Smooth muscle cell (in vitro differentiated cells): ENCODE results near the gene TRABD. TPM values are rescaled to one million over a fixed set of nuclear protein-coding genes. Genes with fewer than 3 reads are reported as not detected.

Source experiments
- DNase-seq: peaks from one replicate; lab custom pipeline; 2025; ENCODE audit not compliant: unreplicated experiment; lab: John Stamatoyannopoulos, UW
- H2AFZ ChIP-seq: fragments of 200-600 bp; sonication (generic); 2 replicates; pipeline ENCODE4 v1.6.0; 2016; ENCODE audit warnings: antibody characterized with exemption, low read depth, mild to moderate bottlenecking
- H3F3A ChIP-seq: fragments of 200-600 bp; sonication (generic); 2 replicates; pipeline ENCODE4 v1.6.0; 2017; ENCODE audit warnings: antibody characterized with exemption, low read depth
- H3K27ac ChIP-seq: fragments of 200-600 bp; sonication (generic); 2 replicates; pipeline ENCODE4 v1.5.1; 2016; ENCODE audit warnings: low read depth, mild to moderate bottlenecking
- H3K27me3 ChIP-seq: fragments of 200-600 bp; sonication (generic); 2 replicates; pipeline ENCODE4 v1.6.1; 2016; ENCODE audit warnings: low read depth, mild to moderate bottlenecking
- H3K36me3 ChIP-seq: fragments of 200-600 bp; sonication (generic); 2 replicates; pipeline ENCODE4 v1.5.1; 2016; ENCODE audit warnings: low read depth
- H3K4me1 ChIP-seq: fragments of 200-600 bp; sonication (generic); 2 replicates; pipeline ENCODE4 v1.5.1; 2016; ENCODE audit warnings: low read depth
- H3K4me2 ChIP-seq: fragments of 200-600 bp; sonication (generic); 2 replicates; pipeline ENCODE4 v1.6.0; 2016; ENCODE audit warnings: mild to moderate bottlenecking
- H3K4me3 ChIP-seq: fragments of 200-600 bp; sonication (generic); 2 replicates; pipeline ENCODE4 v1.5.1; 2016; ENCODE audit warnings: mild to moderate bottlenecking
- H3K79me2 ChIP-seq: fragments of 200-600 bp; sonication (generic); 2 replicates; pipeline ENCODE4 v1.6.0; 2016; ENCODE audit warnings: low read depth, mild to moderate bottlenecking
- H3K9ac ChIP-seq: fragments of 200-600 bp; sonication (generic); 2 replicates; pipeline ENCODE4 v1.6.0; 2016; ENCODE audit warnings: low read depth
- H3K9me3 ChIP-seq: fragments of 200-600 bp; sonication (generic); replicated peaks from 2 replicates; pipeline ENCODE4 v1.5.1; 2016; ENCODE audit warnings: low read depth
- H4K20me1 ChIP-seq: fragments of 200-600 bp; sonication (generic); 2 replicates; pipeline ENCODE4 v1.6.0; 2016; ENCODE audit warnings: low read depth
- WGBS: methylation state at CpG from one replicate; pipeline ENCODE4 v1.1.7; 2016; ENCODE audit warnings: low lambda C conversion rate; 5-methylcytosine and 5-hydroxymethylcytosine counted together
- polyA plus RNA-seq: library from polyadenylated mRNA; unstranded; fragments of >200 nt; fragmentation: Nextera tagmentation; extraction: Ambion mirVana; gene quantifications from 2 replicates; pipeline ENCODE4 v1.2.1, GENCODE V29; 2016
- total RNA-seq: library from RNA; depleted of rRNA; stranded (reverse); fragments of >200 nt; gene quantifications from 2 replicates; pipeline ENCODE4 v1.2.3, GENCODE V29; 2014
- TF ChIP-seq, protein P1 (sequence below): fragments of 200-600 bp; sonication (generic); IDR thresholded peaks from 2 replicates; pipeline ENCODE4 v1.5.1; 2017; ENCODE audit warnings: borderline replicate concordance, mild to moderate bottlenecking, antibody characterized with exemption; ENCODE audit not compliant: insufficient read depth, poor library complexity, severe bottlenecking

Gene TRABD
- total and polyA plus RNA-seq, 2 experiments from 2014 or later = 17.8 to 58.5 TPM

DNA sequence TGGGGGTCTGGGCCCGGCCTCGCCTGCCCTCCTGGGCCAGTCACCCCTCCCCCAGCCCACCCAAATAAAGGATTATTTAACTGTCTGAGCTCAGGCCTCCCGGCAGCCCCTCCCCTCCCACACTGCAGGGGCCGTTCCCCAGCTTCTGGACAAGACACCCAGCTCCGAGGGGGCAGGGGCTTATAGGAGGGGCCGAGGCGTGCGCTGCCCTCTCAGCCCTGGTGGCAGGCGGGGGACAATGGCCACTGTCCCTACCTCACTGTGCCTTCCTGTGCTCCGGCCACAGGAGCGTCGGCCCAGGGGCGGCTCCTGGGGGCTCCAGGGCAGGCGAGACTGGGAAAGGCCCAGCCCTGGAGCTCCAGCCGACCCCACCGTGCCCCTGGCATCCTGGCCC is 12.9 kb downstream of the TRABD start:
- no peak overlapping the region for H3K4me2 ChIP-seq
- TF ChIP-seq, protein P1, sequence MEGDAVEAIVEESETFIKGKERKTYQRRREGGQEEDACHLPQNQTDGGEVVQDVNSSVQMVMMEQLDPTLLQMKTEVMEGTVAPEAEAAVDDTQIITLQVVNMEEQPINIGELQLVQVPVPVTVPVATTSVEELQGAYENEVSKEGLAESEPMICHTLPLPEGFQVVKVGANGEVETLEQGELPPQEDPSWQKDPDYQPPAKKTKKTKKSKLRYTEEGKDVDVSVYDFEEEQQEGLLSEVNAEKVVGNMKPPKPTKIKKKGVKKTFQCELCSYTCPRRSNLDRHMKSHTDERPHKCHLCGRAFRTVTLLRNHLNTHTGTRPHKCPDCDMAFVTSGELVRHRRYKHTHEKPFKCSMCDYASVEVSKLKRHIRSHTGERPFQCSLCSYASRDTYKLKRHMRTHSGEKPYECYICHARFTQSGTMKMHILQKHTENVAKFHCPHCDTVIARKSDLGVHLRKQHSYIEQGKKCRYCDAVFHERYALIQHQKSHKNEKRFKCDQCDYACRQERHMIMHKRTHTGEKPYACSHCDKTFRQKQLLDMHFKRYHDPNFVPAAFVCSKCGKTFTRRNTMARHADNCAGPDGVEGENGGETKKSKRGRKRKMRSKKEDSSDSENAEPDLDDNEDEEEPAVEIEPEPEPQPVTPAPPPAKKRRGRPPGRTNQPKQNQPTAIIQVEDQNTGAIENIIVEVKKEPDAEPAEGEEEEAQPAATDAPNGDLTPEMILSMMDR = no peak
- H3K27me3 ChIP-seq = no peaks in the 10 kb centered on the region
- H3K9ac ChIP-seq = no peak overlapping the region
- H3K4me1 ChIP-seq = peaks cover 18% of the 10 kb centered on the region
- no peak overlapping the region for H3K27ac ChIP-seq
- H3K79me2 ChIP-seq = peaks cover 24% of the 10 kb centered on the region
- 94% methylated on average over 11 of the region's 16 CpGs for WGBS
- peaks cover 39% of the 10 kb centered on the region for H4K20me1 ChIP-seq
- no peak overlapping the region for H3K4me3 ChIP-seq
- no peaks in the 10 kb centered on the region for H3K36me3 ChIP-seq
- no peaks in the 10 kb centered on the region for H3K9me3 ChIP-seq
- no peak for DNase-seq
- no peak overlapping the region for H2AFZ ChIP-seq
- H3F3A ChIP-seq = no peaks in the 10 kb centered on the region

DNA sequence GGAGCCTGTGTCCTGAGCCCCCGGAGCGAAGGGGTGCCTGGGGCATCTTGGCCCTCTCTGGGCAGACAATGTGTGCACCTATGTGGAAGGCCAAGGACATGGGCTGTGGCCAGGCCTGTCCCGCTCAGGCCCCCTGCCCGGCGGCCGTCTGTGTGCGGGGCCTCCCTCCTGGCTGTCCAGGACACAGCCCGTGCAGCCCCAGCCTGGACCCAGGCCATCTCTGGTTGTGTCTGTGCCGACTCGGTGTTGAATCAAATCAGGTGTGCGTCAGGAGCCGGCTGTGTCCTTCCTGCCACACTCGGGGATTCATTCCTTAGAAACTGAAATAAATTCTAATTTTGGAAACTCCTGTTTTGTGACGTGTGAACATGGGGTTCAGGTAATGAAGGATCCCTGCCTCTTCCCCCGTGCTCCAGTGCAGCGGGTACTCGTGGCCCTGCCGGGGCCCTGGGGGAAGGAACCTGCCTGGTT is 13.6 kb downstream of the TRABD start:
- no peak overlapping the region for H3K9ac ChIP-seq
- H3K4me1 ChIP-seq = peaks cover 18% of the 10 kb centered on the region
- H3K4me3 ChIP-seq = peak overlapping the region; percentile 93
- no peak for DNase-seq
- no peak overlapping the region for H3K27ac ChIP-seq
- TF ChIP-seq, protein P1 = no peak
- H2AFZ ChIP-seq = no peak overlapping the region
- peaks cover 39% of the 10 kb centered on the region for H4K20me1 ChIP-seq
- WGBS = 93% methylated on average over 18 of the region's 18 CpGs
- H3F3A ChIP-seq = no peaks in the 10 kb centered on the region
- H3K27me3 ChIP-seq = no peaks in the 10 kb centered on the region
- peak overlapping the region; percentile 93 for H3K4me2 ChIP-seq
- no peaks in the 10 kb centered on the region for H3K9me3 ChIP-seq
- peaks cover 30% of the 10 kb centered on the region for H3K79me2 ChIP-seq
- H3K36me3 ChIP-seq = no peaks in the 10 kb centered on the region

DNA sequence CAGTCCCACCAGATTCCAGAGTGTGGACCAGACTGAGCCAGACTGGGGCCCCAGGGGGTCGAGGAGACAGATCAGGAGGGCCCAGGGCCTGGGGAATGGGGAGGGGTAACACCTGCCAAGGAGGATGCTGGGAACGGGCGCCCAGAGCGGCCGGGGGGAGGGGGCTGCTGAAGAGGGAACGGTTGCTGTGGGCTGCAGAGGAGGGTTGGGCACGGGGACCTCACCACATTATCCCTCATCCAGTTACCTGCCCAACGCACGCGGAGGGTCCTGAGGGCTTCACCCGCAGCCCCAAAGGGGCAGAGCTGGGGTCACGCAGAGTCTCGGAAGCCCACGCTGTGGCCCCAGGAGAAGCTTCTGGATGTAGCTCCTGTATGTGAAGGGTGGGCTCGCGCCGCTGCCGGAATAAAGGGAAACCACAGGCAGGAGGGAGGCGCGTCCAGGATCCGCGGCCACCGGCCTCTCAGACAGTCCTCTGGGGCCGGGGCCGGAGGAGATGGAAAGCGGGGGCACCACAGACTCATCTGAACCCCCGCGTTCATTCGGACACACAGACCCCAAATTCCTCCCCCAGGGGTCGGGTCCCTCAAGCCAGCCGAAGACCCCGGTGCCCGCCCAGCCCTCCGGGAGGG is 14.2 kb downstream of the TRABD start:
- Histone ChIP-seq H3K4me3 (peak overlapping the region; percentile 93), H3K4me2 (peak overlapping the region; percentile 93), H2AFZ (peak overlapping the region; percentile 66), H3K27ac (no peak overlapping the region), H3K27me3 (no peaks in the 10 kb centered on the region), H3K36me3 (no peaks in the 10 kb centered on the region), H3K79me2 (peaks cover 31% of the 10 kb centered on the region), H4K20me1 (peaks cover 46% of the 10 kb centered on the region), H3K9ac (peak overlapping the region; percentile 71), H3F3A (peaks cover 3% of the 10 kb centered on the region), H3K9me3 (no peaks in the 10 kb centered on the region), H3K4me1 (peaks cover 18% of the 10 kb centered on the region)
- TF ChIP-seq, protein P1 = no peak
- DNase-seq = no peak
- WGBS = 15% methylated on average over 22 of the region's 34 CpGs
